ENCODE measurements around the gene VPS26C.

- no peak for TF ChIP-seq CTCF (IDR thresholded peaks at IDR 0.05 in 2 of 3, conservative IDR thresholded peaks at IDR 0.05 in 1 of 3; ENCODE audit: borderline replicate concordance in 1 of 3, insufficient read depth in 1 of 3, low read depth in 2 of 3, low read length in 2 of 3)
- TF ChIP-seq POLR2A (IDR thresholded peaks at IDR 0.05; ENCODE audit: borderline replicate concordance, extremely low read depth, insufficient read depth, insufficient read length): no peak
- no peak for TF ChIP-seq EZH2 (IDR thresholded peaks at IDR 0.05)
- no peak for TF ChIP-seq RAD21 (IDR thresholded peaks at IDR 0.05; ENCODE audit: low read depth)
- TF ChIP-seq ZNF274 (IDR thresholded peaks at IDR 0.05; ENCODE audit: low read depth, low read length): no peak
- no peak for TF ChIP-seq POLR2AphosphoS5 (IDR thresholded peaks at IDR 0.05; ENCODE audit: low read depth, low read length)
- no peak for TF ChIP-seq MAX (IDR thresholded peaks at IDR 0.05)
- TF ChIP-seq JUND (IDR thresholded peaks at IDR 0.05): no peak
- no peak for TF ChIP-seq EZH2phosphoT487 (IDR thresholded peaks at IDR 0.05; ENCODE audit: borderline replicate concordance)
Measured at GRCh38 chr21:37204580-37204979, 62.6 kb downstream of the VPS26C start.
